ENCODE data around the gene VSTM4. TPM values are rescaled to one million over a fixed set of nuclear protein-coding genes. Genes with fewer than 3 reads are reported as not detected.

The VSTM4 gene
- total RNA-seq, 3 donors from 2014 or later: 1.5 to 13.8 (median 2.2) TPM

DNA sequence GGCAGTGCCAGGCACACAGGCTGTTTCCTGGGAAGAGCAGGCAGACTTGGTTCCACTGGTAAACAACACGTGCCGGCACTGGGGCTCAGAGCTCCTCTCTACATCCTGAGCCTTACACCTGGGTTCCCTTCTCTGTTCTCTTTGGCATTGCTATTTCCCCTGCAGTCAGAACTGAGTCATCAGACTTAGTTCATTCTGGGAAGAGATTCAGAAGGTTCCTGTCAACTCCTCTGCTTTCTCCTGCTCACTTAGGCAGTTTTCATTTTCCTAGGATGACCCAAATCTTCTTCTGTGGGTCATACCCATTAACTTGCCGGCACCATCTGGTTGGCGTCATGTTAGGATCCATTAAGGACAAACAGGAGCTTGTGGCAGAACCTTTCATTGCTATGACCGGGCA, 142.3 kb downstream of the VSTM4 start:
- Histone ChIP-seq H3K9me3 (no peaks in the 10 kb centered on the region), H3K4me3 (no peak overlapping the region), H3K36me3 (ENCODE audit: low read depth) (no peaks in the 10 kb centered on the region), H3K4me1 (ENCODE audit: low read depth) (no peaks in the 10 kb centered on the region)
- ATAC-seq (no peak), DNase-seq (no peak)
- TF ChIP-seq, protein P1, sequence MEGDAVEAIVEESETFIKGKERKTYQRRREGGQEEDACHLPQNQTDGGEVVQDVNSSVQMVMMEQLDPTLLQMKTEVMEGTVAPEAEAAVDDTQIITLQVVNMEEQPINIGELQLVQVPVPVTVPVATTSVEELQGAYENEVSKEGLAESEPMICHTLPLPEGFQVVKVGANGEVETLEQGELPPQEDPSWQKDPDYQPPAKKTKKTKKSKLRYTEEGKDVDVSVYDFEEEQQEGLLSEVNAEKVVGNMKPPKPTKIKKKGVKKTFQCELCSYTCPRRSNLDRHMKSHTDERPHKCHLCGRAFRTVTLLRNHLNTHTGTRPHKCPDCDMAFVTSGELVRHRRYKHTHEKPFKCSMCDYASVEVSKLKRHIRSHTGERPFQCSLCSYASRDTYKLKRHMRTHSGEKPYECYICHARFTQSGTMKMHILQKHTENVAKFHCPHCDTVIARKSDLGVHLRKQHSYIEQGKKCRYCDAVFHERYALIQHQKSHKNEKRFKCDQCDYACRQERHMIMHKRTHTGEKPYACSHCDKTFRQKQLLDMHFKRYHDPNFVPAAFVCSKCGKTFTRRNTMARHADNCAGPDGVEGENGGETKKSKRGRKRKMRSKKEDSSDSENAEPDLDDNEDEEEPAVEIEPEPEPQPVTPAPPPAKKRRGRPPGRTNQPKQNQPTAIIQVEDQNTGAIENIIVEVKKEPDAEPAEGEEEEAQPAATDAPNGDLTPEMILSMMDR (IDR thresholded peaks at IDR 0.05): no peak
- intact Hi-C loops (cut with DNase I, micrococcal nuclease): loop anchor here in 1 of 2 donors (10.0 kb wide), 1 partner anchor 308 kb away; no protein-coding TSS in a partner anchor

DNA sequence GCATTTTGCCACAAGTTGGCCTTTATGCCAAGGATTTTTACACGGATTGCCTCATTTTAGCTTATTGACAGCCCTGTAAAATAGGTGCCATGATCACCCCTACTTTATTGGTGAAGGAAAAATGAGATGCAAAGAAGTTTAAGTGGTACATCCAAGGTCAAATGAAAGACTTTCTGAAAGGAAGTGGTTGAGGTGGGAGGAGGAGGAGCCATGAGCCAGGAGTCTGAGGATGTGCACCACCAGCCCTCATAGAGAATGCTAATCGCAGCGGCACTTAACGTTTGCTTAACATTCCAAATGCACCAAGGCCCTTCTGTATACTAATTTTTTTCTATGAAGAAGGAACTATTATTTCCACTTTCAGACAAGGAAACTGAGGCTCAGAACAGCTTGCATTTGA, 144.7 kb downstream of the VSTM4 start:
- H3K4me3 ChIP-seq: no peak overlapping the region
- ATAC-seq (no peak), DNase-seq (no peak)
- H3K4me1 ChIP-seq (ENCODE audit: low read depth): no peaks in the 10 kb centered on the region
- H3K9me3 ChIP-seq: no peaks in the 10 kb centered on the region
- intact Hi-C loops (cut with DNase I, micrococcal nuclease): loop anchor here in 1 of 2 donors (10.0 kb wide), 1 partner anchor 306 kb away; no protein-coding TSS in a partner anchor
- TF ChIP-seq, protein P1 (IDR thresholded peaks at IDR 0.05): no peak
- H3K36me3 ChIP-seq (ENCODE audit: low read depth): no peaks in the 10 kb centered on the region

DNA sequence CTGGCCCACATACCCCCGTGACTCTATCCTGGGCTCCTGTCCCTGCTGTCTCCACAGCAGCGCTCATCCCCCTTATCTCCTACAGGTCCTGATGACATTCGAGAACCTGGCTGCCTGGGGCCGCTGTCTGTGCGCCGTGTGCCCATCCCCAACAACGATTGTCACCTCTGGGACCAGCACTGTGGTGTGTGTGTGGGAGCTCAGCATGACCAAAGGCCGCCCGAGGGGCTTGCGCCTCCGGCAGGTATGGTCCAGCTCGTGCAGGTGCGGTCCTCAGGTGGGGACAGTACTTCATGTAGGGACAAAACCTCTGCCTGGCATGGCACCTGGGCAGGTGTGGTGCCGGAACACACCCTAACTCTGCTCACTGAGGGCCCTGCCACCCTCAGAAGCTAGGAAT, 145.3 kb downstream of the VSTM4 start:
- H3K9me3 ChIP-seq: no peaks in the 10 kb centered on the region
- TF ChIP-seq, protein P1 (IDR thresholded peaks at IDR 0.05): no peak
- intact Hi-C loops (cut with DNase I, micrococcal nuclease): loop anchor here in 1 of 2 donors (10.0 kb wide), 1 partner anchor 305 kb away; no protein-coding TSS in a partner anchor
- ATAC-seq (no peak), DNase-seq (no peak)
- no peak overlapping the region for H3K4me3 ChIP-seq
- H3K4me1 ChIP-seq (ENCODE audit: low read depth): no peaks in the 10 kb centered on the region
- no peaks in the 10 kb centered on the region for H3K36me3 ChIP-seq (ENCODE audit: low read depth)

DNA sequence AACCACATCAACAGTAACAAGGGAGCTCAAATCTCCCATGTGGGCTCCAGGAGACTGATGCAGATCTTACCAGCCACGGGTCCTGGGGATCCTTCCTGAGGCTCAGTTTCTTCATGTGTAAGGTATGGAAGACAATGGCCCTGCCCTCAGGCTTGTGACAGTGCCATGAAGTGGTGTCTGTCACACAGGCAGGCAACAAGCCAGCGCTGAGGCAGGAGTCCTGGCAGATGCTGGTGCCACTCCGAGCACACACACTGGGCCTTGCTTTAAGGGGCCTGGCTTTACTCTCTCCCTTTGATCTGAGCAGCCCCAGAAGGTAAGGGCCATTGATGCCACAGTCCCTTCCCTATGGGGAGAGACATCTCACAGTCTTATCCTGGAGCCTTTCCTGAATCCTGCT, 147.3 kb downstream of the VSTM4 start:
- DNase-seq: no peak
- Histone ChIP-seq H3K4me3 (no peak overlapping the region), H3K4me1 (ENCODE audit: low read depth) (no peaks in the 10 kb centered on the region), H3K9me3 (no peaks in the 10 kb centered on the region), H3K36me3 (ENCODE audit: low read depth) (no peaks in the 10 kb centered on the region)
- no peak for ATAC-seq
- intact Hi-C loops (cut with DNase I, micrococcal nuclease): no loop called here
- TF ChIP-seq, protein P1 (IDR thresholded peaks at IDR 0.05): no peak

DNA sequence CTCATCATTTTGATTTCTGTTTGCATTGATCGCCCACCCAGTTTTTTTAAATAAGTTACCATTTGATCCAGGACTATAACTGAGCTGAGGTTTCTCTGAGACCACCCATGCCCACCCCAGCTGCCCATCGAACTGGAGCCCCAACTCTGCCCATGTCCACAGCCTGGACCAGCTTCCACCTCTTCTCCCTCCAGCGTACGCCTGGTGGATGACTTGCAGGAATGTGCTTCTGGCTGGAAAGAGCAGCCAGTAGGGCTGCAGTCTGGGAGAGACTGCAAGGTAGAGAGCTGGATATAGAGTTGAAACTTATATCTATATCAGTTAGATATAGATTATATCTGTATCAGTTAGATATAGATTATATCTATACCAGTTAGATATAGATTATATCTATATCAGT, 149.9 kb downstream of the VSTM4 start:
- intact Hi-C loops (cut with DNase I, micrococcal nuclease): no loop called here
- Histone ChIP-seq H3K4me1 (ENCODE audit: low read depth) (no peaks in the 10 kb centered on the region), H3K9me3 (no peaks in the 10 kb centered on the region), H3K36me3 (ENCODE audit: low read depth) (no peaks in the 10 kb centered on the region), H3K4me3 (no peak overlapping the region)
- TF ChIP-seq, protein P1 (IDR thresholded peaks at IDR 0.05): no peak
- DNase-seq (no peak), ATAC-seq (no peak)

Small RNAs within 50 kb of the gene (microRNA-seq; reads per million reads assigned to microRNA genes)
- gene MIR4294: not detected

Other genes starting within 250 kb of the VSTM4 start
- not detected for gene LRRC18, start 175.7 kb downstream of the VSTM4 start, total RNA-seq
- gene FAM170B, start 18.5 kb upstream of the VSTM4 start, total RNA-seq: not detected
- 10 to 100 TPM in 1 of 3 donors, 1 to 10 TPM in 2; 4.8 to 12.7 (median 7.0) TPM for gene TMEM273, start 72.9 kb upstream of the VSTM4 start, total RNA-seq
- gene C10orf71, start 183.6 kb upstream of the VSTM4 start, total RNA-seq: under 1 TPM in 1 of 3 donors, not detected in 2; 0.05 TPM